ENCODE measurements around the gene ZSWIM2. TPM values are rescaled to one million over a fixed set of nuclear protein-coding genes. Genes with fewer than 3 reads are reported as not detected.

Gene ZSWIM2
- total RNA-seq, 1 experiment from 2014 or later, result not detected

DNA sequence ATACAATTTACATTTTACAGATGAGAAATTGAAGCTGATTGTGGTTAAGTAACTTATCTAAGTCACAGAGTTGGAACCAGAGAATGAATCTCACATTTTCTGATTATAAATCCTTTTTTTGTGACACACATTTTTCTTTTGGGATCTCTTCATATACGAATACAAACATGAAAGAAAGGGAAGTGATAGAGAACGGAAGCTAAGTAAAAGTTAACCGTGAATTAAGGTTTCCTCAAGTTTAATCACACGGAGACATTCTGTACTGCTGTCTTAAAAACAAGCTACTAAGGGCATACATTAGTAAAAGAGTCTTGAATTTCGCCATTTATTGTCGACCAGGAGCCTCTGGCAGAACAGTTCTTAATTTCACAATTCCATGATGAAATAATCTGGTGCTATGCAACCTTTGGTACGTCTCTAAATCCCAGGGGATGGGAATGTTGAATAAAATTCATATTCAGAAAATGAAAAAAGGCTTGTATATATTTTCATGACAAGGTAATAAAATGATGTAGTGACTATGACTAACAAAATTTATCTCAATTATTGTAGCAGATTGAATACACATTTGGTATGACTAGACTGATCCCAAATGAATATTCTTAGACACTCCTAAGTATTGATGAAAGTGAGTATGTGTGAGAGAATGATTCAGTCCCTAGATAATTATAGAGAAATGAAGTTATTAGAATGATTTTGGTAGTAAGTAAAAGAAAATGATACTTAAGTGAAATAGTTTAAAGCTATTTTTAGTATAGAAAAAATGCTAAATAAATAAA is 40.3 kb upstream of the ZSWIM2 start:
- POLR2A ChIA-PET, result no interaction called here
- H3K4me1 ChIP-seq, result no peaks in the 10 kb centered on the region
- H3K9me3 Mint-ChIP-seq (ENCODE audit: unreplicated experiment), result no peaks in the 10 kb centered on the region

DNA sequence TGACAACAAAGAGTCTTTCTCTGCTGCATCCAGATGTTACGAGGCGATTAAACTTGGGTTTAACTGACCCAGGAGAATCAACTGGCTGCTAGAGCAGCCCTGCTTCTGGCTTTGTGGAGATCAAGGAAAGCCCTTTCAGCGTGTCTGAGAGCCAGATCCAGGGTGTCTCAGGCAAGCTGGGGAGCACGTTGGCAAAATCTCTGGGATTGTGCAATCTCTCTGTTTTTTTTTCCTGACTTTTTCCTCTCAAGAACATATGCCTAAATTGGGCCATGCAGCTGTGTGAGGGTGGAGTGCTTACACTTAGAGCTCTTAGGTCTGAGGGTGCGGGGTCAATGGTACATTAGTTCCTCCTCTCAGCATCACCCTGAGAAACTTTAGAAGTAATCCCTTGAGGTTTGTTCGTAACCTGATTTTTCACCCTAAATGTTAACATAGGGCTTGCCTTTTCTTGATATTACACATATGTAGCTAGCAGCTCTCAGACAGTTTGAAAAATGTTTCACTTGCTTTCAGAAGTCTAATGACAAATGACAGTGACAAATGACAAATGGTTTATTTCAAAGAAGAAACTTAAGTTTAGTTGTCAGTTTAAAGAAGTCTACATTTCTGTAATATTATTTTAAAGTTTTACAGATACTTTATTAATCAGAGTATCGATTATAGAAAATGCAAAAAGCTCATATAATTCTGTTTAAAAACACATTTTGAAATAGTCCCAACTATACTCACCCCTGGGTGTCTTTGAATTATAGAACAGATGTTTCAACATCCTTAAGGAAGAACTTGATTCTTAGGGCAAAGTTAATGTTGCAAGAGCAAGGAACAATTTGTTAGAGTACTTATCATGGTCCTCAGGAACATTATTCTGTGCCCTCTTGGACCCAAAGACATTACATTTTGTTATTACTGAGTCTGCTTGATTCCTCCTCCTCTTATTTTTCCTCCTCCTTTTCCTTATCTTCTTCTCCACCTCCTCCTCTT is 38.4 kb upstream of the ZSWIM2 start:
- ChIA-PET CTCF (no interaction called here), POLR2A (no interaction called here)
- H3K4me3 Mint-ChIP-seq (ENCODE audit: unreplicated experiment), result no peak overlapping the region
- H3K36me3 Mint-ChIP-seq (ENCODE audit: insufficient read depth, unreplicated experiment), result no peaks in the 10 kb centered on the region
- DNase-seq, result no peak
- H3K27ac Mint-ChIP-seq (ENCODE audit: unreplicated experiment), result no peak overlapping the region
- Histone ChIP-seq H3K4me1 (no peaks in the 10 kb centered on the region), H3K27me3 (replicated peaks; ENCODE audit: control insufficient read depth, insufficient read depth, low read length) (no peaks in the 10 kb centered on the region), H3K9me3 (no peaks in the 10 kb centered on the region), H3K4me3 (ENCODE audit: low read depth, low read length) (no peak overlapping the region), H3K36me3 (ENCODE audit: control insufficient read depth, insufficient read depth, low read length) (no peaks in the 10 kb centered on the region)
- no peaks in the 10 kb centered on the region for H3K9me3 Mint-ChIP-seq (ENCODE audit: unreplicated experiment)
- no peaks in the 10 kb centered on the region for H3K4me1 Mint-ChIP-seq (ENCODE audit: low read depth, unreplicated experiment)
- peaks cover 3% of the 10 kb centered on the region for H3K27me3 Mint-ChIP-seq (ENCODE audit: insufficient read depth, unreplicated experiment)
- TF ChIP-seq, protein P1, sequence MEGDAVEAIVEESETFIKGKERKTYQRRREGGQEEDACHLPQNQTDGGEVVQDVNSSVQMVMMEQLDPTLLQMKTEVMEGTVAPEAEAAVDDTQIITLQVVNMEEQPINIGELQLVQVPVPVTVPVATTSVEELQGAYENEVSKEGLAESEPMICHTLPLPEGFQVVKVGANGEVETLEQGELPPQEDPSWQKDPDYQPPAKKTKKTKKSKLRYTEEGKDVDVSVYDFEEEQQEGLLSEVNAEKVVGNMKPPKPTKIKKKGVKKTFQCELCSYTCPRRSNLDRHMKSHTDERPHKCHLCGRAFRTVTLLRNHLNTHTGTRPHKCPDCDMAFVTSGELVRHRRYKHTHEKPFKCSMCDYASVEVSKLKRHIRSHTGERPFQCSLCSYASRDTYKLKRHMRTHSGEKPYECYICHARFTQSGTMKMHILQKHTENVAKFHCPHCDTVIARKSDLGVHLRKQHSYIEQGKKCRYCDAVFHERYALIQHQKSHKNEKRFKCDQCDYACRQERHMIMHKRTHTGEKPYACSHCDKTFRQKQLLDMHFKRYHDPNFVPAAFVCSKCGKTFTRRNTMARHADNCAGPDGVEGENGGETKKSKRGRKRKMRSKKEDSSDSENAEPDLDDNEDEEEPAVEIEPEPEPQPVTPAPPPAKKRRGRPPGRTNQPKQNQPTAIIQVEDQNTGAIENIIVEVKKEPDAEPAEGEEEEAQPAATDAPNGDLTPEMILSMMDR (IDR thresholded peaks at IDR 0.05; ENCODE audit: insufficient read depth in 1 of 2, low read depth in 1 of 2, low read length in 1 of 2, severe bottlenecking in 1 of 2, unreplicated experiment in 1 of 2), result no peak
- intact Hi-C loops (cut with micrococcal nuclease; ENCODE audit: unreplicated experiment), result no loop called here
- BruUV-seq (replicated peaks), result no TSS peak

More for the DNA sequence above, 40.3 kb upstream of the ZSWIM2 start:
- H3K9me3 ChIP-seq, result no peaks in the 10 kb centered on the region
- Mint-ChIP-seq H3K27me3 (ENCODE audit: insufficient read depth, unreplicated experiment) (peaks cover 6% of the 10 kb centered on the region), H3K36me3 (ENCODE audit: insufficient read depth, unreplicated experiment) (no peaks in the 10 kb centered on the region), H3K4me3 (ENCODE audit: unreplicated experiment) (no peak overlapping the region), H3K27ac (ENCODE audit: unreplicated experiment) (no peak overlapping the region), H3K4me1 (ENCODE audit: low read depth, unreplicated experiment) (no peaks in the 10 kb centered on the region)
- BruUV-seq (replicated peaks), result no TSS peak
- DNase-seq, result no peak
- CTCF ChIA-PET, result no interaction called here
- TF ChIP-seq, protein P1 (IDR thresholded peaks at IDR 0.05; ENCODE audit: insufficient read depth in 1 of 2, low read depth in 1 of 2, low read length in 1 of 2, severe bottlenecking in 1 of 2, unreplicated experiment in 1 of 2), result no peak
- no peaks in the 10 kb centered on the region for H3K36me3 ChIP-seq (ENCODE audit: control insufficient read depth, insufficient read depth, low read length)
- intact Hi-C loops (cut with micrococcal nuclease; ENCODE audit: unreplicated experiment), result no loop called here
- no peak overlapping the region for H3K4me3 ChIP-seq (ENCODE audit: low read depth, low read length)
- no peaks in the 10 kb centered on the region for H3K27me3 ChIP-seq (replicated peaks; ENCODE audit: control insufficient read depth, insufficient read depth, low read length)

- intact Hi-C loops (cut with micrococcal nuclease; ENCODE audit: unreplicated experiment), result no loop called here
- Mint-ChIP-seq H3K36me3 (ENCODE audit: insufficient read depth, unreplicated experiment) (no peaks in the 10 kb centered on the region), H3K9me3 (ENCODE audit: unreplicated experiment) (peaks cover 19% of the 10 kb centered on the region), H3K4me3 (ENCODE audit: unreplicated experiment) (no peak overlapping the region), H3K4me1 (ENCODE audit: low read depth, unreplicated experiment) (no peaks in the 10 kb centered on the region), H3K27me3 (ENCODE audit: insufficient read depth, unreplicated experiment) (peaks cover 3% of the 10 kb centered on the region), H3K27ac (ENCODE audit: unreplicated experiment) (no peak overlapping the region)
- TF ChIP-seq, protein P1 (IDR thresholded peaks at IDR 0.05; ENCODE audit: insufficient read depth in 1 of 2, low read depth in 1 of 2, low read length in 1 of 2, severe bottlenecking in 1 of 2, unreplicated experiment in 1 of 2), result no peak
- Histone ChIP-seq H3K36me3 (ENCODE audit: control insufficient read depth, insufficient read depth, low read length) (no peaks in the 10 kb centered on the region), H3K4me3 (ENCODE audit: low read depth, low read length) (no peak overlapping the region), H3K4me1 (no peaks in the 10 kb centered on the region), H3K9me3 (no peaks in the 10 kb centered on the region; the same call in 1 of the 2 replicates), H3K27me3 (replicated peaks; ENCODE audit: control insufficient read depth, insufficient read depth, low read length) (no peaks in the 10 kb centered on the region)
- DNase-seq, result no peak
- ChIA-PET CTCF (no interaction called here), POLR2A (no interaction called here)
- no TSS peak for BruUV-seq (replicated peaks)
These were observed 35.6 kb upstream of the ZSWIM2 start for GRCh38 chr2:186884587-186884986.
